Cardiac ventricle fibroblast (primary cell): ENCODE measurements around the gene GOLGA8M. TPM values are rescaled to one million over a fixed set of nuclear protein-coding genes. Genes with fewer than 3 reads are reported as not detected.

Experiments
- total RNA-seq: library from RNA; depleted of rRNA; stranded (reverse); fragments of >200 nt; gene quantifications from 2 replicates; pipeline ENCODE4 v1.2.3, GENCODE V29; 2015

Gene GOLGA8M, protein sequence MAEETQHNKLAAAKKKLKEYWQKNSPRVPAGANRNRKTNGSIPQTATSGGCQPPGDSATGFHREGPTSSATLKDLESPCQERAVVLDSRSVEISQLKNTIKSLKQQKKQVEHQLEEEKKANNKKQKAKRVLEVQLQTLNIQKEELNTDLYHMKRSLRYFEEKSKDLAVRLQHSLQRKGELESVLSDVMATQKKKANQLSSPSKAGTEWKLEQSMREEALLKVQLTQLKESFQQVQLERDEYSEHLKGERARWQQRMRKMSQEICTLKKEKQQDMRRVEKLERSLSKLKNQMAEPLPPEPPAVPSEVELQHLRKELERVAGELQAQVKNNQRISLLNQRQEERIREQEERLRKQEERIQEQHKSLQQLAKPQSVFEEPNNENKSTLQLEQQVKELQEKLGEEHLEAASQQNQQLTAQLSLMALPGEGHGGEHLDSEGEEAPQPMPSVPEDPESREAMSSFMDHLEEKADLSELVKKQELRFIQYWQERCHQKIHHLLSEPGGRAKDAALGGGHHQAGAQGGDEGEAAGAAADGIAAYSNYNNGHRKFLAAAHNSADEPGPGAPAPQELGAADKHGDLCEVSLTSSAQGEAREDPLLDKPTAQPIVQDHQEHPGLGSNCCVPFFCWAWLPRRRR
- total RNA-seq: 0.34 and 1.2 TPM in 2 replicates

DNA sequence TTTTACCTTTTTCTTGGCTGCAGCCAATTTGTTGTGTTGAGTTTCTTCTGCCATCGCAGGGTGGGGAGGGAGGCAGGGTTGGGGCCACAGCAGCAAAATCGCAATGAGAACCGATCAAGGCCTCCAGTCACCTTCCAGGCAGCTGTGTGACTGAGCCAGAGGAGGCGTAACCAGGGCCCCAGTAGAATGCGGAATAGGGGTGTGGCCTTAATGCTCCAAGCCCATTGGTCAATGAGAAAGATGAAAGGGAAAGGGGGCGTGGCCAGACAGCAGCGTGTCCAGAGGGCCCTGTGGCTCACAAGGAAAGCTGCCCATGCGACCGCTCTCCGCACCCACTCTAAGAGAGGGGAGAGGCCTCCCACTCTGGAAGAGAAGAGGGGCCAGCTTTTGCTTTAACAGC, at the start of gene GOLGA8M:
TSS of gene GOLGA8M (minus strand) at position 152 of the 400 bp plus-strand sequence. CDS start at position 54, 98 bp downstream.

Other genes with a start within 250 kb of the GOLGA8M start
- not detected in 2 replicates for gene GOLGA8G, start 179.4 kb downstream of the GOLGA8M start, total RNA-seq
- not detected in 2 replicates for gene GOLGA6L25, start 158.9 kb downstream of the GOLGA8M start, total RNA-seq
- gene GOLGA6L7, start 136.2 kb upstream of the GOLGA8M start, total RNA-seq: not detected in 2 replicates
- 5.8 and 6.7 TPM in 2 replicates for gene APBA2, start 173.6 kb upstream of the GOLGA8M start, total RNA-seq